ENCODE data around the gene CACNA1I.

DNA sequence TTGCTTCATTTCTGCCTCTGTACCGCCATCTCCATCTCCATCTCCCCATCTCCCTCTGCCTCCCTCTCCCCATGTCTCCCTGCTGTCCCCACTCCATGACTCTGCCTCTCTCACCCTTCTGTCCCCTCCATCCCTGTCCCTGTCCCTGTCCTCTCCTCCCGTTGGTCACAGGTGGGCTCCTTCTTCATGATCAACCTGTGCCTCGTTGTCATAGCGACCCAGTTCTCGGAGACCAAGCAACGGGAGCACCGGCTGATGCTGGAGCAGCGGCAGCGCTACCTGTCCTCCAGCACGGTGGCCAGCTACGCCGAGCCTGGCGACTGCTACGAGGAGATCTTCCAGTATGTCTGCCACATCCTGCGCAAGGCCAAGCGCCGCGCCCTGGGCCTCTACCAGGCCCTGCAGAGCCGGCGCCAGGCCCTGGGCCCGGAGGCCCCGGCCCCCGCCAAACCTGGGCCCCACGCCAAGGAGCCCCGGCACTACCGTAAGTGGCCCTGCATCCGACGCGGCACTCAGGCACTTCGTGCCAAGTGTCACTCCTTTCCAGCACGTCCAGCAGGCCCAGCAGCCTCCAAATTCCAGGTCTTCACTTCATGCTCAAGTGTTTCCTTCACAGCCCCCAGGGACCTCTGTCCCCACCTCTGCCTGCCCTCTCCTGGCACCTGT is 76.0 kb downstream of the CACNA1I start:
- TF ChIP-seq, protein P1, sequence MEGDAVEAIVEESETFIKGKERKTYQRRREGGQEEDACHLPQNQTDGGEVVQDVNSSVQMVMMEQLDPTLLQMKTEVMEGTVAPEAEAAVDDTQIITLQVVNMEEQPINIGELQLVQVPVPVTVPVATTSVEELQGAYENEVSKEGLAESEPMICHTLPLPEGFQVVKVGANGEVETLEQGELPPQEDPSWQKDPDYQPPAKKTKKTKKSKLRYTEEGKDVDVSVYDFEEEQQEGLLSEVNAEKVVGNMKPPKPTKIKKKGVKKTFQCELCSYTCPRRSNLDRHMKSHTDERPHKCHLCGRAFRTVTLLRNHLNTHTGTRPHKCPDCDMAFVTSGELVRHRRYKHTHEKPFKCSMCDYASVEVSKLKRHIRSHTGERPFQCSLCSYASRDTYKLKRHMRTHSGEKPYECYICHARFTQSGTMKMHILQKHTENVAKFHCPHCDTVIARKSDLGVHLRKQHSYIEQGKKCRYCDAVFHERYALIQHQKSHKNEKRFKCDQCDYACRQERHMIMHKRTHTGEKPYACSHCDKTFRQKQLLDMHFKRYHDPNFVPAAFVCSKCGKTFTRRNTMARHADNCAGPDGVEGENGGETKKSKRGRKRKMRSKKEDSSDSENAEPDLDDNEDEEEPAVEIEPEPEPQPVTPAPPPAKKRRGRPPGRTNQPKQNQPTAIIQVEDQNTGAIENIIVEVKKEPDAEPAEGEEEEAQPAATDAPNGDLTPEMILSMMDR (IDR thresholded peaks at IDR 0.05; ENCODE audit: insufficient read depth, low read depth, low read length) = no peak
- TF ChIP-seq EZH2 (IDR thresholded peaks at IDR 0.05; ENCODE audit: insufficient read depth, low read length) = no peak

All from astrocyte (in vitro differentiated cells and primary cell).